Activated CD4-positive, alpha-beta T cell treated with anti-CD3 and anti-CD28 coated beads for 4 hours (primary cell): ENCODE results near the gene LAMC3.

Experiments used
- DNase-seq, 2 donors: peaks; one replicate each; pipeline ENCODE4 v3.0.0-alpha.2; 2020

The LAMC3 gene

GRCh38 chr9:131013015-131013755 lies 4.2 kb downstream of the LAMC3 start:
- DNase-seq: no peak

- no peak for DNase-seq
Measured at GRCh38 chr9:131013771-131014676, 5.0 kb downstream of the LAMC3 start.

- DNase-seq: no peak
Measured at GRCh38 chr9:131015112-131015511, 6.1 kb downstream of the LAMC3 start.

GRCh38 chr9:131015876-131016397 lies 7.0 kb downstream of the LAMC3 start:
- no peak for DNase-seq

- DNase-seq: no peak
Measured at GRCh38 chr9:131017067-131017466, 8.1 kb downstream of the LAMC3 start.

- DNase-seq: no peak
Measured at GRCh38 chr9:131018621-131019020, 9.6 kb downstream of the LAMC3 start.

- no peak for DNase-seq
Measured at GRCh38 chr9:131019388-131020239, 10.6 kb downstream of the LAMC3 start.

- no peak for DNase-seq
Measured at GRCh38 chr9:131020388-131020787, 11.4 kb downstream of the LAMC3 start.

- DNase-seq: no peak
Measured at GRCh38 chr9:131020862-131021261, 11.9 kb downstream of the LAMC3 start.

GRCh38 chr9:131021785-131022184 lies 12.8 kb downstream of the LAMC3 start:
- DNase-seq: no peak

- DNase-seq: no peak
Measured at GRCh38 chr9:131024978-131025868, 16.2 kb downstream of the LAMC3 start.

- DNase-seq: no peak
Measured at GRCh38 chr9:131025953-131026858, 17.2 kb downstream of the LAMC3 start.

- no peak for DNase-seq
Measured at GRCh38 chr9:131027048-131027871, 18.3 kb downstream of the LAMC3 start.

GRCh38 chr9:131027872-131028179 lies 18.9 kb downstream of the LAMC3 start:
- no peak for DNase-seq

- no peak for DNase-seq
Measured at GRCh38 chr9:131028221-131028884, 19.4 kb downstream of the LAMC3 start.

GRCh38 chr9:131028931-131029573 lies 20.1 kb downstream of the LAMC3 start:
- no peak for DNase-seq

- no peak for DNase-seq
Measured at GRCh38 chr9:131029574-131029952, 20.6 kb downstream of the LAMC3 start.

- DNase-seq: no peak
Measured at GRCh38 chr9:131030239-131031004, 21.4 kb downstream of the LAMC3 start.
